8988T (cell line): ENCODE results near the gene IQUB.
"Not testable (repeated sequence)": the region's sequence is repeated elsewhere in the genome, so short reads cannot be mapped to it uniquely, and the experiment has no call there.

ENCODE experiments used
- DNase-seq: peaks from one replicate; pipeline ENCODE4 v3.0.0; 2011

Gene IQUB

GRCh38 chr7:123534383-123535260 is at the start of gene IQUB:
IQUB (minus strand) TSS chr7:123534595; CDS start chr7:123512340, 22,255 bp downstream.
- DNase-seq: peak; percentile 83

- DNase-seq: no peak
These were observed 49.4 kb upstream of the IQUB start for GRCh38 chr7:123583821-123584220.

GRCh38 chr7:123581162-123581459 is 46.7 kb upstream of the IQUB start:
- no peak for DNase-seq

- DNase-seq: no peak
These were observed 46.2 kb upstream of the IQUB start for GRCh38 chr7:123580406-123581161.

GRCh38 chr7:123579416-123579815 is 45.0 kb upstream of the IQUB start:
- DNase-seq: no peak

GRCh38 chr7:123573896-123574467 is 39.6 kb upstream of the IQUB start:
- DNase-seq: no peak

- DNase-seq: no peak
These were observed 38.9 kb upstream of the IQUB start for GRCh38 chr7:123573341-123573740.

- DNase-seq: no peak
These were observed 37.3 kb upstream of the IQUB start for GRCh38 chr7:123571684-123572083.

GRCh38 chr7:123571187-123571586 is 36.8 kb upstream of the IQUB start:
- no peak for DNase-seq

- no peak for DNase-seq
These were observed 36.2 kb upstream of the IQUB start for GRCh38 chr7:123570390-123571182.

- no peak for DNase-seq
These were observed 35.1 kb upstream of the IQUB start for GRCh38 chr7:123569352-123570010.

GRCh38 chr7:123562121-123562520 is 27.7 kb upstream of the IQUB start:
- DNase-seq: no peak

GRCh38 chr7:123558289-123558874 is 24.0 kb upstream of the IQUB start:
- DNase-seq: no peak

GRCh38 chr7:123557398-123558288 is 23.2 kb upstream of the IQUB start, which contains the start of gene NDUFA5:
NDUFA5 (minus strand) TSS chr7:123557818; CDS start chr7:123557795, 23 bp downstream.
- peak; percentile 12 for DNase-seq

GRCh38 chr7:123557016-123557397 is 22.6 kb upstream of the IQUB start:
- DNase-seq: no peak

GRCh38 chr7:123555484-123555883 is 21.1 kb upstream of the IQUB start:
- DNase-seq: no peak

- DNase-seq: no peak
These were observed 18.8 kb upstream of the IQUB start for GRCh38 chr7:123553159-123553558.

GRCh38 chr7:123552641-123553040 is 18.2 kb upstream of the IQUB start:
- no peak for DNase-seq

- not testable (repeated sequence) for DNase-seq
These were observed 17.7 kb upstream of the IQUB start for GRCh38 chr7:123552134-123552533.

GRCh38 chr7:123548406-123548805 is 14.0 kb upstream of the IQUB start:
- no peak for DNase-seq

- DNase-seq: no peak
These were observed 5.5 kb upstream of the IQUB start for GRCh38 chr7:123539871-123540270.
